ENCODE results near the gene SLC25A19.

GRCh38 chr17:75338335-75338734, 49.1 kb upstream of the SLC25A19 start:
- TF ChIP-seq EZH2 (IDR thresholded peaks at IDR 0.05; ENCODE audit: low read depth, unreplicated experiment) (no peak), EZH2phosphoT487 (IDR thresholded peaks at IDR 0.05; ENCODE audit: unreplicated experiment) (no peak), CTCF (conservative IDR thresholded peaks at IDR 0.05; ENCODE audit: low read depth in 2 of 2) (no peak), CREB1 (CRISPR knock-in tag; IDR thresholded peaks at IDR 0.05; ENCODE audit: low read depth) (no peak)

All from GM23338 (cell line).